PC-9 (cell line): Measurements from ENCODE around the gene MAPK8IP3. TPM values are rescaled to one million over a fixed set of nuclear protein-coding genes. Genes with fewer than 3 reads are reported as not detected.

ENCODE experiments used
- BruUV-seq: library from RNA; stranded (reverse); fragments of 400-500 nt; replicated peaks from 2 replicates; lab custom pipeline; 2021; lab: Mats Ljungman, UMichigan
- CTCF ChIA-PET: fragments of 300-600 bp; sonication (Branson Sonifier 250); formaldehyde crosslinking; loops from one replicate; lab custom pipeline; 2022; ENCODE audit warnings: antibody characterized with exemption; lab: Charles Lee
- POLR2A ChIA-PET: fragments of 300-600 bp; sonication (Branson Sonifier 250); formaldehyde crosslinking; loops from one replicate; lab custom pipeline; 2022; ENCODE audit warnings: antibody characterized with exemption; ENCODE audit not compliant: unreplicated experiment; lab: Charles Lee
- DNase-seq, 2 experiments: peaks; one replicate each; pipeline versions ENCODE4 v3.0.0 to v3.0.0-alpha.2; 2015 to 2022; ENCODE audit warnings: mixed read lengths in 1 of 2
- H2AFZ ChIP-seq: fragments of 200-600 bp; sonication (generic); 2 replicates; pipeline ENCODE4 v1.8.1; 2017; ENCODE audit warnings: antibody characterized with exemption
- H3F3A ChIP-seq: fragments of 200-600 bp; sonication (generic); 2 replicates; pipeline ENCODE4 v1.8.1; 2017; ENCODE audit warnings: antibody characterized with exemption, mild to moderate bottlenecking, low read depth; ENCODE audit not compliant: insufficient read depth
- H3K27ac ChIP-seq: fragments of 200-600 bp; sonication (generic); 2 replicates; pipeline ENCODE4 v1.6.1; 2016; ENCODE audit warnings: mixed run types
- H3K27me3 ChIP-seq: fragments of 200-600 bp; sonication (generic); 2 replicates; pipeline ENCODE4 v1.6.1; 2016; ENCODE audit warnings: low read depth, mixed run types; ENCODE audit not compliant: insufficient read depth
- H3K36me3 ChIP-seq: fragments of 200-600 bp; sonication (generic); 2 replicates; pipeline ENCODE4 v1.6.1; 2016; ENCODE audit warnings: low read depth, mixed run types
- H3K4me1 ChIP-seq: fragments of 200-600 bp; sonication (generic); replicated peaks from 2 replicates; pipeline ENCODE4 v1.6.1; 2016; ENCODE audit warnings: mixed run types; ENCODE audit not compliant: insufficient read depth
- H3K4me2 ChIP-seq: fragments of 200-600 bp; sonication (generic); 2 replicates; pipeline ENCODE4 v1.6.1; 2017; ENCODE audit warnings: mixed run types
- H3K4me3 ChIP-seq: fragments of 200-600 bp; sonication (generic); 2 replicates; pipeline ENCODE4 v1.6.1; 2016; ENCODE audit warnings: mixed run types
- H3K79me2 ChIP-seq: fragments of 200-600 bp; sonication (generic); 2 replicates; pipeline ENCODE4 v1.6.1; 2017; ENCODE audit warnings: low read depth, mixed run types
- H3K9me2 ChIP-seq: fragments of 200-600 bp; sonication (generic); 2 replicates; pipeline ENCODE4 v1.8.1; 2017; ENCODE audit warnings: mild to moderate bottlenecking; ENCODE audit not compliant: insufficient read depth
- H3K9me3 ChIP-seq: fragments of 200-600 bp; sonication (generic); 2 replicates; pipeline ENCODE4 v1.8.1; 2016; ENCODE audit warnings: low read depth; ENCODE audit not compliant: insufficient read depth
- H4K20me1 ChIP-seq: fragments of 200-600 bp; sonication (generic); 2 replicates; pipeline ENCODE4 v1.8.1; 2017; ENCODE audit not compliant: insufficient read depth
- EZH2 ChIP-seq: fragments of 200-600 bp; sonication (generic); IDR thresholded peaks from 2 replicates; pipeline ENCODE4 v1.8.0; 2017; ENCODE audit warnings: antibody characterized with exemption, low read depth
- intact Hi-C: fragments of 100-400 bp; cut with micrococcal nuclease; formaldehyde crosslinking; loops from one replicate; pipeline ENCODE4 v1.10.0; 2022; ENCODE audit not compliant: unreplicated experiment
- total RNA-seq: library from RNA; stranded (reverse); gene quantifications from 2 replicates; pipeline ENCODE4 v1.2.3, GENCODE V29; 2021
- TF ChIP-seq, protein P1 (sequence below): fragments of 200-600 bp; sonication (generic); conservative IDR thresholded peaks from 2 replicates; pipeline ENCODE4 v1.6.1; 2017; ENCODE audit warnings: mixed run types, antibody characterized with exemption, mild to moderate bottlenecking, moderate library complexity

MAPK8IP3 gene
- total RNA-seq, 1 experiment from 2014 or later: 125 TPM

DNA sequence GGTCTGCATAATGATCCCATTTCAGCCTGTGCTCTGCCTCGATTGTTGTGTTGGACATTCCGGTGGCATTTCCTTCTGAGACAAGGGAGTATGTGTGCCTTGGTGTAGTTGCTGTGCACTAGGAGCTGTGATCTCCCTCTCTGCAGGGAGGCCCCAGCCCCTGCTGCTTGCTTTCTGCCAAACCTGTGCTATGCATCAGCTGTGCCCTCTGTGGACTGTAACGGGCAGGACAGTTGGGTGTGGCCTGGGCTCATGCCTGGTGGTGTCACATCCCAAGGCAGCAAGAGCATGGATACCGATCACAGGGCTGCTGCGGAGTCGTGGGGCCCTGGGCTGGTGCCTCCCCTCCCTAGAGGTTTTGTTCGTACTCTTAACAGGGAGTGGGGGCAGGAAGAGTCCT lies 31.7 kb upstream of the MAPK8IP3 start:
- Histone ChIP-seq H3K4me1 (peaks cover 8% of the 10 kb centered on the region), H3K27me3 (no peaks in the 10 kb centered on the region), H3K79me2 (peaks cover 10% of the 10 kb centered on the region), H3K4me3 (no peak overlapping the region), H3K36me3 (no peaks in the 10 kb centered on the region), H2AFZ (no peak overlapping the region), H3K27ac (no peak overlapping the region), H3F3A (peaks cover 6% of the 10 kb centered on the region), H3K9me2 (no peaks in the 10 kb centered on the region), H3K9me3 (no peaks in the 10 kb centered on the region), H4K20me1 (no peaks in the 10 kb centered on the region), H3K4me2 (no peak overlapping the region)
- ChIA-PET CTCF (no interaction called here), POLR2A (no interaction called here)
- DNase-seq: no peak
- no peak for TF ChIP-seq EZH2
- TF ChIP-seq, protein P1, sequence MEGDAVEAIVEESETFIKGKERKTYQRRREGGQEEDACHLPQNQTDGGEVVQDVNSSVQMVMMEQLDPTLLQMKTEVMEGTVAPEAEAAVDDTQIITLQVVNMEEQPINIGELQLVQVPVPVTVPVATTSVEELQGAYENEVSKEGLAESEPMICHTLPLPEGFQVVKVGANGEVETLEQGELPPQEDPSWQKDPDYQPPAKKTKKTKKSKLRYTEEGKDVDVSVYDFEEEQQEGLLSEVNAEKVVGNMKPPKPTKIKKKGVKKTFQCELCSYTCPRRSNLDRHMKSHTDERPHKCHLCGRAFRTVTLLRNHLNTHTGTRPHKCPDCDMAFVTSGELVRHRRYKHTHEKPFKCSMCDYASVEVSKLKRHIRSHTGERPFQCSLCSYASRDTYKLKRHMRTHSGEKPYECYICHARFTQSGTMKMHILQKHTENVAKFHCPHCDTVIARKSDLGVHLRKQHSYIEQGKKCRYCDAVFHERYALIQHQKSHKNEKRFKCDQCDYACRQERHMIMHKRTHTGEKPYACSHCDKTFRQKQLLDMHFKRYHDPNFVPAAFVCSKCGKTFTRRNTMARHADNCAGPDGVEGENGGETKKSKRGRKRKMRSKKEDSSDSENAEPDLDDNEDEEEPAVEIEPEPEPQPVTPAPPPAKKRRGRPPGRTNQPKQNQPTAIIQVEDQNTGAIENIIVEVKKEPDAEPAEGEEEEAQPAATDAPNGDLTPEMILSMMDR: no peak
- intact Hi-C loops: no loop called here
- BruUV-seq: no TSS peak

DNA sequence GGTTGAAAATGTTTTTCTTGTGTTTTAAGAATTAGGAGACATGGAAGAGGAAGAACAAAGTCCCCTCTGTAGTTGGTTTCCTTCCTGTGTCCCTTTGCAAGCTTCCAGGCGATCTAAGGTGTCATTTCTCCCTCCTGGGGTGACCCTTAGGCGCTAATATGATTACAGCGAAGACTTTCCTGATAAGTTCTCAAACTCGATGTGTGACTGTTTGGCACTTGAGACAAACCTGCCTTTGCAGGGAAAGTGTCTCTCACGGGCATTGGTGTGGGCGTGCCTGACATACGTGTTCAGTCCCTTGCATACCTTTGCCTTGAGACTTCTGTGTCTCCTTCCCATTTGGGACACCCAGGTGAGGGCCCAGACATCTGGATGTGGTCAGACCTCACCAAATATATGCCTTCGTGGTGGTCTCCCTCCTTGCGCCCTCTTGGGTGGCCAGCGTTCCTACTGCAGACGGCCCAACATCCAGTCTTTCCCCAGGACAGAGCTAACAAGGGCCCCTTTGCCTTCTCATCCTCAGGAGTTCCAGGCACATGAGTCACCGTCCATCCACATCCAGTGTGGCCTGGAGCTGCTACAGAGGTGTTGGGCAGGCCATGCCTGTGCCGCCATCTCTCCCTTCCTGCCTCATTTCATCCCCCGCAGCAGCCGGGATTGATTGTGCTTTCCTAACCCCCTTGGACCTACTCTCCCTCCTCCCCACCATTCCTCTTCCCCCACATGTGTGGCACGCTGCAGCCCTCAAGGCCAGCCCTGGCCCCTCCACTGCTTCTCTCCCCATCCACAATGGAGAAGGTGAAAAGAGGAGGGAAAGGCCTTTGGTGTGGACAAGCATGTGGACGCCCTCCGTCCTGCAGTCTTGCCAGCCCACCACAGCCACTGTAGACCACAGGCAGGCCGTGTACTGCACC lies 31.0 kb upstream of the MAPK8IP3 start:
- Histone ChIP-seq H2AFZ (no peak overlapping the region), H3K27ac (no peak overlapping the region), H3K9me3 (no peaks in the 10 kb centered on the region), H3F3A (peaks cover 6% of the 10 kb centered on the region), H3K36me3 (no peaks in the 10 kb centered on the region), H3K4me2 (no peak overlapping the region), H3K79me2 (peaks cover 17% of the 10 kb centered on the region), H3K27me3 (no peaks in the 10 kb centered on the region), H3K4me1 (peaks cover 15% of the 10 kb centered on the region), H3K4me3 (no peak overlapping the region), H3K9me2 (no peaks in the 10 kb centered on the region), H4K20me1 (no peaks in the 10 kb centered on the region)
- ChIA-PET CTCF (interaction anchor here (0.6 kb wide), 1 partner anchor 412 kb away, joined by 3 read pairs; no protein-coding TSS in a partner anchor), POLR2A (no interaction called here)
- TF ChIP-seq, protein P1: no peak
- no peak for TF ChIP-seq EZH2
- peak in 1 of 2 experiments; percentile 68 for DNase-seq
- intact Hi-C loops: loop anchor here (5.0 kb wide), 1 partner anchor 97 kb away; the partner anchor contains the start of genes EME2, MRPS34 and NME3
- no TSS peak for BruUV-seq

GRCh38 chr16:1676661-1677060 lies 29.3 kb upstream of the MAPK8IP3 start:
- ChIA-PET CTCF (no interaction called here), POLR2A (no interaction called here)

More at GRCh38 chr16:1676661-1677060, 29.3 kb upstream of the MAPK8IP3 start:
- Histone ChIP-seq H3K9me2 (no peaks in the 10 kb centered on the region), H3K27ac (no peak overlapping the region), H3K4me3 (no peak overlapping the region), H3K36me3 (peaks cover 4% of the 10 kb centered on the region; the same call in 1 of the 2 replicates), H3K4me1 (peaks cover 27% of the 10 kb centered on the region), H3K79me2 (peaks cover 34% of the 10 kb centered on the region), H4K20me1 (no peaks in the 10 kb centered on the region), H3K9me3 (no peaks in the 10 kb centered on the region), H3K27me3 (no peaks in the 10 kb centered on the region), H3K4me2 (no peak overlapping the region), H3F3A (peaks cover 14% of the 10 kb centered on the region), H2AFZ (no peak overlapping the region)
- intact Hi-C loops: loop anchor here (5.0 kb wide), 1 partner anchor 96 kb away; the partner anchor contains the start of genes EME2, MRPS34 and NME3
- DNase-seq: no peak
- BruUV-seq: no TSS peak
- TF ChIP-seq EZH2: no peak
- TF ChIP-seq, protein P1: no peak
